ENCODE data around the gene IFNA5. TPM values are rescaled to one million over a fixed set of nuclear protein-coding genes. Genes with fewer than 3 reads are reported as not detected.

Gene IFNA5
- polyA plus RNA-seq (ENCODE audit: insufficient read length in 3 of 3), result not detected
- long read RNA-seq, donor 1, result 0 reads
- long read RNA-seq, donor 2, partial matches to known transcripts, result 0 of 1 reads
- long read RNA-seq, donor 2, other reads (novel, unspliced or antisense), result 0 of 1 reads
- long read RNA-seq, donor 3, result 0 reads
- long read RNA-seq, donor 4, result 0 reads
- long read RNA-seq, donor 5, result 0 reads
- long read RNA-seq, donor 6, result 0 reads
- long read RNA-seq, donor 7, result 0 reads
- long read RNA-seq, donor 8, result 0 reads
- long read RNA-seq, donor 9, result 0 reads
- long read RNA-seq, donor 10, result 0 reads
- long read RNA-seq, donor 11, result 0 reads
- long read RNA-seq, donor 12, result 0 reads
- long read RNA-seq, donor 13, result 0 reads
- long read RNA-seq, donor 14, result 0 reads
- long read RNA-seq, donor 15, result 0 reads
- long read RNA-seq, donor 16, result 0 reads

DNA sequence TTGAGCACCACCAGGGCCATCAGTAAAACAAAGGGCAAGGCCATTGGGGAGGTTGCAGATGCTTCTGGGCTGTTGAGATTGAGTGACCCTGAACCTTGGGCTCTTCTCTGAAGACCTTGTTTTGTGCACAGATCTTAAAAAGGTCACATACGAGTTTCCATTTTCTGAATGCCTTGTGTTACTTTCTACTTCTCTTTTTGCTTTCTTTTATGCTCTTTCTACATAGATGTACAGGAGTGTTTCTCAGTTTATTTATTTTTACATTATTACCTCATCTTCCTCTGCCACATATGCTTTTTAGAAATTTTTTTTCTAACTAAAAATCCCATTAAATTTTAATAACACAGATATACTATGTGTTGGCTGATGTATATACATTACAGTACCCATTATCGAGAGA lies at the start of gene IFNA5:
Gene IFNA5, minus strand, starts transcription at position 101 of the 400 bp plus-strand sequence. Its CDS starts 57 bp downstream, at position 44.
- no peak for DNase-seq (ENCODE audit: extremely low read depth in 1 of 11, low read depth in 9 of 11, low spot score in 4 of 11)

DNA sequence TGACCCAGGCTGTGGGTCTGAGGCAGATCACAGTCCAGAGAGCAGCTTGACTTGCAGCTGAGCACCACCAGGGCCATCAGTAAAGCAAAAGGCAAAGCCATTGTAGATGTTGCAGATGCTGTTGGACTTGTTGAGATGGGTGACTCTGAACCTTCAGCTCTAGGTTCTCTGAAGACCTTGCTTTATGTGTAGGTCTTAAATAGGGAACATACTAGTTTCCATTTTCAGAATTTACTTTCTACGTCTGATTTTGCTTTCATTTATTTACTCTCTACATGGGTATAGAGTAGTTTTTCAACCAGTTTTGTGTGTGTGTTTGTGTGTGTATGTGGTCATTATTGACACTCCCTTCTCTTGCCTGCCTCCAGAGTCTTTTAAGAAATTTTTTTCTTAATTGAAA lies 45.7 kb upstream of the IFNA5 start, which contains the start of gene IFNA6:
Gene IFNA6, minus strand, starts transcription at position 101 of the 400 bp plus-strand sequence. Its CDS starts 0 bp downstream, at position 101.
- no peak for DNase-seq (ENCODE audit: extremely low read depth in 1 of 11, low read depth in 9 of 11, low spot score in 4 of 11)

- DNase-seq (ENCODE audit: extremely low read depth in 1 of 11, low read depth in 9 of 11, low spot score in 4 of 11), result no peak
Measured at GRCh38 chr9:21348430-21348970, 43.4 kb upstream of the IFNA5 start.

DNA sequence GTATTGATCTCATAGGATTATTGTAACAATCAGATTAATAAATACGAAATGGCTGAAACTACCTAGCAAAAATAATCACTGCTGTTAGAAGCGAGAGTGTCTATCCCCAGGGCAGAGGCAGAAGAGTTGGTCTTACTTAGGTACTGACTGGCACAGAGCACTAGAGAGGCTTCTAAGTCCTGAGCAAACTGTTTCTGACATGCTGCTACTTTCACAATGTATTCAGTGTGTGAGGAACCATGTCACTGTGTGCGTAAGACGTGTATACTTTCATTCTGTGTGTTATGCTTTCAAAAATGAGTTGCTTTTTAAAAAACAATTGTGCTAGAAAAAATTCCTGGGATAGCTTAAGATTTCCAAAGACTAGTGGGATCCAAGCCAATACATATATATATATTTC lies 35.6 kb upstream of the IFNA5 start:
- no peak for DNase-seq (ENCODE audit: extremely low read depth in 1 of 11, low read depth in 9 of 11, low spot score in 4 of 11)

DNA sequence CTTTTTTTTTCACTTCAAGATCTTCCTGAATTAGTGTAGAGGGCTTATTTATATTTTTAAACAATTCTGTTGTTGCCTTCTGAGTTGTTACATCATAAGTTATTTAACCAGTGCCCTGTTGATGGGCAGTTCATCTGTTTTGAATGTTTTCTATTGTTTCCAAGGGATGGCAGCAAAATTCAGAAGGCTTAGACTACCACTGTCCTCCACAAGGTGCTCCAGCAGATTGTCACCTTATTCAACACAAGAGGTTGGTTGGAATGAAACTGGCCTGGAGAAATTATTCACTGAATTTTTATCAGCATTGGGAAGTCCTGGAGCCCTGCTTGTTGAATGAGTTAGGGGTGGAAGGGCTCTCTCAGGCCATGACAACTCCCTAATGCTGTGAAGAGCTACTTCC lies 31.3 kb upstream of the IFNA5 start:
- no peak for DNase-seq (ENCODE audit: extremely low read depth in 1 of 11, low read depth in 9 of 11, low spot score in 4 of 11)

DNA sequence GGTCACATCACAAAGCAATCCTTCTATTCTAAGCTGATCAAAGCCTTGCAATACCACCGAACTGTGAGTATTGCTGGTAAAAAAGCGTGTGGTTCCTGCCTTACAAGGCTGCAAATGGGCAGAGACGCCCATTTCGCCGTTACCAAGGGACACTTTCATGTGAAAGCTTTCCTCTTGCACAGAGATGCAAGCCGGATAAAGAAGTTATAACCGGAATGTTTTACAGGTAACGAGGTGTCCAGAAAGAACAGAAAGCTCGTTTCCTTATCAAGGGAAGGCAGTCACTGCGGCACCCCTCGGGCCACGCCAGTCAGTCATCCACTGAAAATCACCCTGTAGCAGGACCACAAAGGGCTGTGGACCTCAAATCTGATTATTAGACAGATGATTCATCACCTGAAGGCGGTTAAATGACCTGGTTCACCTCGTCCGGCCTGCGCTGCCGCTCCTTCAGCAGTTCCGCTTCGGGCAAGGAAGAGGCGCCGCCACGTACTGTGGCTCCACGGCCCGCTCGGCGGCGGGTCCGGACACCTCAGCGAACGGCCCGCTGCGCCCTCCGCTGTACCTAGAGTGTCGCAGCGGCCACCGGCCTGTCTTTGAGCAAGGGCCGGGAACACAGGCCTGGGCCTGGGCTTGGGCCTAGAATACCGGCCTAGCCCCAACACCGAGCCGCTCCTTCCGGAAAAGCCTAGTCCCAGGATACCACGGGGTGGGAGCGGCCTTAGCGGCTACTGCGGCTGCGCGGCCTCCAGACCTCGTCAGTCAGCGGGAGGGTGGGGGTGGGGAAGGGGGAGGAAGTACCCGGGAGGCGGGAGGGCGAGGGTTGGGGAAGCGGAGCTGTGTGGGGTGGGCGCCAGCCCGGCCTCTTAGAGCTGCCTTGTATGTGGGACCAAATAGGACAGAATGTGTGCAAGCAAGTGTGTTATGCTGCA lies 29.9 kb upstream of the IFNA5 start, which contains the start of gene KLHL9:
Gene KLHL9, minus strand, starts transcription at position 704 of the 932 bp plus-strand sequence. Its CDS starts 545 bp downstream, at position 159.
- DNase-seq (ENCODE audit: extremely low read depth in 1 of 11, low read depth in 9 of 11, low spot score in 4 of 11), result peak; percentile 75 to 92 (median 90)

DNA sequence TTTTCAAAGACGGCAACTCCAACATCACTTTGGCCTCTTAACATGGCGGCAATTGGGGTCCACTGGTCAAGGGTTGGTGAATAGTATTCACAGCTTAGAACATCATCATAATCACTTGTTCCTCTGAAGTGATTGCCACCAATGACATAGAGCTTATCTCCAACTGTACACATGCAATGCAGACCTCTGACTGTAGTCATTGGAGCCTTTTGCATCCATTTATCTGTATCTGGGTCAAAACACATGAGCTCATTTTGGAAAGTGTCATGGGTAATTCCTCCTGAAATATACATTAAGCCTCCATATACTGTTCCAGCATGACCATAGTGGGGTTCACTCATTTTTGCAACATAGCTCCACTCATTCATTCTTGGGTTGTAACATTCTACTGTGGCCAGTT lies 28.1 kb upstream of the IFNA5 start:
- DNase-seq (ENCODE audit: extremely low read depth in 1 of 11, low read depth in 9 of 11, low spot score in 4 of 11), result no peak

DNA sequence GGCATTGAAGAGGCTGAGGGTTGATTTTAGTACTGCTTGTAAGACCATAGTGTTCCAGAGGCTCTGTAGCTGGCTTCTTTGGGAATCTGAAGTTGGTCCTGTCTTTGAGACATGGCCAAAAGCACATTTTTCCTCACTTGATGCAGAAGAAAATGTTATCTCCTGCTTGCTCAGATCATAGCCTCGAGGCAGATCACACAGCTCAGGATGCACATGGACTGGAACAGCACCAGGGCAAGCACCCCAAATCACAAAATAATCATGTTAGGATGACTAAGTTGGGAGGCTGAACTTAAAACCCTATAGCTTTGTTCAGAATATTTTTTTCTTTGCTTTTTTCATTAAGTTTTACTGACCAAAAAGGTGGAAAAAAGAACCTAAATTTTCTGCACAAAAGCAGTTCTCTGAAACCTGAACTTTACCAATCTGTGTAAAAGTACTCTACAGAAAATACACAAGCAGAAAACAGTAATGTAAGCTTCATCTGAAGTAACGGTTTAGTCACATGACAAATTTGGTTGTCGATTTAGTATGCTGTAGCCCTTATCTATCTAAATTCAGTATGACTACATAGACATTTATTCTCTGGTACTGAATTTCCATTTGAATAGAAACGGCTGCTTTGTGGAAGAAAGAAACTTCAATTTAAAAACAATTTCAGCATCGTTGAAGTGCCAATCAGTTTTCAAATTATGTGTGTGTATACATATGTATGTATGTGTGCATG lies 26.7 kb upstream of the IFNA5 start:
- no peak for DNase-seq (ENCODE audit: extremely low read depth in 1 of 11, low read depth in 9 of 11, low spot score in 4 of 11)

DNA sequence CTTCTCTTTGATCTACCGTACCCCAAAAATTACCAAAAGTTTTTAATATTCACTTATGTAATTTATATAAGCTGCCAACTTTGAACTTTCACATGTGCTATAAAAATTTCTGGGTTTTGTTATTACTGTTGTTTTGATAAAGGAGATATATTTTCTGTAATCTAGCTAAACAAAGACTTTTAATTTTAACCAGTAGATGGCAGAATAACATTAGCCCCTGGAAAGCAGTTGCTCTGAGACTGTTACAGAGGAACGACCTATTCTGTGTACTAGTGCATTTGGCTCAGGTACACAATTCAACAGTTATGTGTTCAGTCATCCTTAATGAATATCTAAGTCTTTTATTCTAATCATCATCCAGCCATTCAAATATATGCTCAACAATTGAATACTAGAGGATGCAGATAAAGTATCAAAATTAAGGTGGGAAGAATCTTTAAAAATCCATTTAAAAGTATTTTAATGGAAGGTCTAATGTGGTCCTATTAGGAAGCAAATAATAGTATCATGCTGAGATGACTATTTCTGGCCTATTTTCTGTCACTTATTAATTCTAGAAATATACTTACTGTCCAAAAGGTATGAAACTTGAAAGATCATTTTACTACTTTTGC lies 21.5 kb upstream of the IFNA5 start:
- DNase-seq (ENCODE audit: extremely low read depth in 1 of 11, low read depth in 9 of 11, low spot score in 4 of 11), result peak in 4 of 11 donors; percentile 19 to 31 (median 23)

- DNase-seq (ENCODE audit: extremely low read depth in 1 of 11, low read depth in 9 of 11, low spot score in 4 of 11), result no peak
Measured at GRCh38 chr9:21324047-21324446, 18.9 kb upstream of the IFNA5 start.

DNA sequence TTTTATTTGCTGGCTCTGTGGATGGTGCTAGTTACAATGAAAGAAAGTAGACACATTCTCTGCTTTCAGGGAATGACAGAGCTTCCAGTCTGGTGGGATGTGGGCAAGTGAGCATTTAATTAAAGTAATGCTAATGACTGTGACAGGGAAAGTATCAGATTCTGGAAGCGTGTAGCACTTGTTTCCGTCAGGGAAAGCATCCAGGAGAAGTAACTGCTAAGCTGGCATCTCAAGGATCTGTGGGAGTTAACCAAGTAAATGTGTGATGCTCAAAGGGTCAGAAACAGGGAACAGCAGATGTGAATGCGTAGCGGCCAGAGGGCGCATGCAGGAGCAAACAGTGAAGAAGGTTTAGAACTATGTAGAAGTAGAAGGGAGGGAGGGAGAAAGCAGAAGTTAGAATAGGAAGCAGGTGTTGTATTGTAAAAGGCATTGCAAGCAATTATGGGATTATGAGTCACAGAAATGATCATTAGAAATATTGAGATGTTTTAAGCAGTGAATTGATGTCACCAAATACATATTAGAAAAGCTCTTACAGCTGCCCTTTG lies 17.9 kb upstream of the IFNA5 start:
- peak in 5 of 11 donors; percentile 14 to 22 (median 20) for DNase-seq (ENCODE audit: extremely low read depth in 1 of 11, low read depth in 9 of 11, low spot score in 4 of 11)

DNA sequence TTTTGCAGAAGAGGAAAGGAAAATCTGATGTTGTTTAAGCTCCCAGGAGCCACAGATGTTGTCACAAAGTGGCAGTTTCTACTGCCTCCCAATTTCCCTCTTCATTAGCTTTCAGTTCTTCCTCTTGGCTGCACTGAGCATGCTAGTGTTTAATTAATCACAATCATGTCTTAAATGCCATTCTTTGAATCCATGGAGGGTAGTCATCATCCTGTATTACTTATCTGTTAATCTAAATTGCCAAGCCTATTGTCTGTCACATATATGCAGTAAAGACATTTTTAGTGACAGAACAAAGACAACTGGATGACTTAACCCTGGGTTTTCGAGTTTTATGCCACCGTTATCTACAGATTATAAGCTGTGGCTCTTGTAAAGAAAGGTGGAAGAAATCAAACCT lies 15.4 kb upstream of the IFNA5 start:
- DNase-seq (ENCODE audit: extremely low read depth in 1 of 11, low read depth in 9 of 11, low spot score in 4 of 11), result no peak

DNA sequence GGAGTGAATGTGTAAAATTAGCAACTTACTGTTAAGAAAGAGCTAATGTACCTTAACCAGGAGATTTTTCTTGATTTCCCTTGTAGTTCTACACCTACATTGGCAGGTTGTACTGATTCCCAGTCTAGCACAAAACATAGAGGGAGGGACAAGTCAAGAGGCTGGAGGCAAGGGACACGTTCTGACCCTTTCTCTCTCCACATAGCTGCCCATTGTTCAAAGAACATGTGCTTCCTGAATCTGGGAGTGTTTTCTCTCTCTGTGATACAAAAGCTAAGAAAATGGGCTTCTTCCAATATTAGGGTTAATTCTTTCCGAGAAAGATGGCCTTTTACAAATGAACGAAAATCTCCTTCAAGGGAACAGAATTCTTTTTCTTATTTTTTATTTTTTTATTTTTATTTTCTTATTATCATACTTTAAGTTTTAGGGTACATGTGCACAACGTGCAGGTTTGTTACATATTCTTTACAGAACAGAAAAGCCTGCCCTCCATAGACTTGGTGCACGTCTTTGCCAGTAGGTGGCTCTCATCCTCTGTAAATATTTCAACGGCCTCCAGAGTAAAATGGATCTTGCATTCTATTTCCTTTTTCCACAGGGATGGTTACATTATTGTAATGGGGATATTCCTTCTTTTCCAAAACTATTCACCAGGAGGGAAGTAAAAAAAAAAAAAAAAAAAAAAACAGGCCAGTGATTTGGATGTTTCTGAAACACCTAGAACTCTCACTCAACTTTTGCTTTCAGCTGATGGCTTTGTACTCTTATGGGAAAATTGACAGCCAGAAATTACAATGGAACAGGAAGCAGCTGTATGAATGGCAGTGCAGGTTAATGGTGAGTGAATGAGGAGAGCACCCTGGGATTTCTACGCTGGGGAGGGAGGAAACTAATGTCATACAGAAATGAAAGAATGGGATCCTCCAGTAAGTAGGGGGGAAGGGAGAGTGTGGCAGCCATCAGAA lies 13.1 kb upstream of the IFNA5 start:
- peak in 6 of 11 donors; percentile 22 to 39 (median 28) for DNase-seq (ENCODE audit: extremely low read depth in 1 of 11, low read depth in 9 of 11, low spot score in 4 of 11)

DNA sequence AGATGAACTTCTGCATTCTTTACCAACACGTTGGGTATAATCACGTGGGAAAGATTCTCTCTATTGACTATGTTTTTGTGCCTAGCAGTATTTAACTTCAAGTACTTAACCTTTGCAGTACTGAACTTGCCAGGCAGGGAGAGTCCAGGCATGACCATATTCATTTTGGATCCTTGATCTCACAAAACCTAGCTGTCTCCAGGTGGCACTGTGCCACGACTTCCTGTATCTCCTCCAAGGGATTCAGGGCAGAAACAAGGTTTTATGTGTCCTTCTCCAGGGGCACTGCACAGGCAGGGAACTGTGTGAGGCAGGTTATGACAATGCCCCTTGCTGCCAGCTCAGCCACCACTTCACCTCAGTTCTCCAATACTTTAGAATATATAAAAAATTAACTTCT lies 11.7 kb upstream of the IFNA5 start:
- DNase-seq (ENCODE audit: extremely low read depth in 1 of 11, low read depth in 9 of 11, low spot score in 4 of 11), result no peak

- no peak for DNase-seq (ENCODE audit: extremely low read depth in 1 of 11, low read depth in 9 of 11, low spot score in 4 of 11)
Measured at GRCh38 chr9:21316032-21316842, 11.1 kb upstream of the IFNA5 start.

DNA sequence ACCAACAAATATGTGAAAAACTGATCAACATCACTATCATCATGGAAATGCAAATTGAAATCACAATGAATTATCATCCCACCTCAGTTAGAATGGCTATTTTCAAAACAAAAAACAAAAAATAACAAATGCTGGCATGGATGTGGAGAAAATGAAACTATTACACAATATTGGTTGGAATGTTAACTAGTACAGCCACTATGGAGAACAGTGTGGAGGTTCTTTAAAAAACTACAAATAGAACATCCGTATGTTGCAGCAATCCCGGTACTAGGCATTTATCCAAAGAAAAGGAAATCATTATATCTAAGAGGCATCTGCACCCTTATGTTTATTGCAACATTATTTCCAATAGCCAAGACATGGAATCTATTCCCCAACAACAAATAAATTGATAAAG lies 9.0 kb upstream of the IFNA5 start:
- no peak for DNase-seq (ENCODE audit: extremely low read depth in 1 of 11, low read depth in 9 of 11, low spot score in 4 of 11)
